ENCODE results near the gene THADA.
"Not testable (repeated sequence)": the region's sequence is repeated elsewhere in the genome, so short reads cannot be mapped to it uniquely, and the experiment has no call there.

The THADA gene

GRCh38 chr2:43405829-43406228 is 190.0 kb downstream of the THADA start:
- DNase-seq: no peak

- DNase-seq: no peak
Measured at GRCh38 chr2:43402452-43402937, 193.3 kb downstream of the THADA start.

- no peak for DNase-seq
Measured at GRCh38 chr2:43402002-43402401, 193.8 kb downstream of the THADA start.

GRCh38 chr2:43400508-43400907 is 195.3 kb downstream of the THADA start:
- no peak for DNase-seq

- DNase-seq: no peak
Measured at GRCh38 chr2:43399515-43400264, 196.1 kb downstream of the THADA start.

- DNase-seq: no peak
Measured at GRCh38 chr2:43399098-43399497, 196.7 kb downstream of the THADA start.

- DNase-seq: no peak
Measured at GRCh38 chr2:43397821-43398220, 198.0 kb downstream of the THADA start.

GRCh38 chr2:43397411-43397810 is 198.4 kb downstream of the THADA start:
- DNase-seq: no peak

GRCh38 chr2:43396344-43396743 is 199.5 kb downstream of the THADA start:
- DNase-seq: not testable (repeated sequence)

GRCh38 chr2:43393918-43394317 is 201.9 kb downstream of the THADA start:
- no peak for DNase-seq

- DNase-seq: no peak
Measured at GRCh38 chr2:43391878-43392215, 204.0 kb downstream of the THADA start.

- no peak for DNase-seq
Measured at GRCh38 chr2:43391201-43391877, 204.5 kb downstream of the THADA start.

GRCh38 chr2:43389581-43390466 is 206.0 kb downstream of the THADA start:
- no peak for DNase-seq

- DNase-seq: no peak
Measured at GRCh38 chr2:43388371-43388770, 207.5 kb downstream of the THADA start.

GRCh38 chr2:43387092-43388062 is 208.5 kb downstream of the THADA start:
- no peak for DNase-seq

GRCh38 chr2:43386679-43387078 is 209.2 kb downstream of the THADA start:
- DNase-seq: not testable (repeated sequence)

GRCh38 chr2:43384143-43384542 is 211.7 kb downstream of the THADA start:
- DNase-seq: no peak

- DNase-seq: no peak
Measured at GRCh38 chr2:43383533-43383932, 212.3 kb downstream of the THADA start.

- DNase-seq: no peak
Measured at GRCh38 chr2:43379494-43379893, 216.3 kb downstream of the THADA start.

GRCh38 chr2:43377327-43377726 is 218.5 kb downstream of the THADA start:
- DNase-seq: no peak

GRCh38 chr2:43376523-43377198 is 219.2 kb downstream of the THADA start:
- no peak for DNase-seq
